Fibroblast of pulmonary artery (primary cell): ENCODE results near the gene FAIM2.

Source experiments
- DNase-seq: peaks from one replicate; pipeline ENCODE4 v3.0.0-alpha.2; 2010; ENCODE audit warnings: low read depth
- H3K4me3 ChIP-seq: replicated peaks from 2 replicates; pipeline ENCODE4 v1.5.1; 2011; ENCODE audit warnings: low read depth, mild to moderate bottlenecking, control low read depth, low read length, moderate library complexity
- CTCF ChIP-seq: IDR thresholded peaks from 2 replicates; pipeline ENCODE4 v1.5.1; 2011; ENCODE audit warnings: mild to moderate bottlenecking, control low read depth, low read length, inconsistent platforms; ENCODE audit errors: missing control alignments

FAIM2 gene

GRCh38 chr12:49923035-49923644 is 19.4 kb upstream of the FAIM2 start:
- no peak for TF ChIP-seq CTCF
- no peak for DNase-seq
- no peak overlapping the region for H3K4me3 ChIP-seq

GRCh38 chr12:49922349-49923034 is 18.8 kb upstream of the FAIM2 start:
- DNase-seq = no peak
- no peak for TF ChIP-seq CTCF
- H3K4me3 ChIP-seq = no peak overlapping the region

GRCh38 chr12:49921936-49922335 is 18.2 kb upstream of the FAIM2 start:
- H3K4me3 ChIP-seq = no peak overlapping the region
- TF ChIP-seq CTCF = no peak
- DNase-seq = no peak

- DNase-seq = no peak
- no peak overlapping the region for H3K4me3 ChIP-seq
- TF ChIP-seq CTCF = no peak
These were observed 17.6 kb upstream of the FAIM2 start for GRCh38 chr12:49921299-49921698.

GRCh38 chr12:49920915-49921286 is 17.2 kb upstream of the FAIM2 start:
- no peak for TF ChIP-seq CTCF
- no peak for DNase-seq
- H3K4me3 ChIP-seq = no peak overlapping the region

GRCh38 chr12:49920241-49920914 is 16.7 kb upstream of the FAIM2 start:
- no peak overlapping the region for H3K4me3 ChIP-seq
- TF ChIP-seq CTCF = peak; percentile 22
- peak; percentile 94 for DNase-seq
